Right renal cortex interstitium (tissue), 3 donors: ENCODE data around the gene ABCG5. TPM values are rescaled to one million over a fixed set of nuclear protein-coding genes. Genes with fewer than 3 reads are reported as not detected.

ENCODE experiments used
- DNase-seq, 3 donors: peaks; one replicate each; pipeline ENCODE4 v3.0.0-alpha.2; 2013; ENCODE audit warnings: low read depth in 3 of 3, low spot score in 2 of 3
- polyA plus RNA-seq, 3 donors: library from polyadenylated mRNA; unstranded; fragments of 120-200 nt; gene quantifications; one replicate each; pipeline ENCODE4 v1.2.1, GENCODE V29; 2013; ENCODE audit not compliant: insufficient read length in 3 of 3

ABCG5 gene
- polyA plus RNA-seq, 3 donors, result 0.31 to 0.55 (median 0.50) TPM

- DNase-seq, result no peak
These were observed 6.5 kb upstream of the ABCG5 start for GRCh38 chr2:43845181-43845580.

- no peak for DNase-seq
These were observed 4.2 kb upstream of the ABCG5 start for GRCh38 chr2:43842866-43843226.

- no peak for DNase-seq
These were observed 3.6 kb upstream of the ABCG5 start for GRCh38 chr2:43841949-43842865.

- no peak for DNase-seq
These were observed 2.3 kb upstream of the ABCG5 start for GRCh38 chr2:43840965-43841364.

- no peak for DNase-seq
These were observed 1.3 kb upstream of the ABCG5 start for GRCh38 chr2:43839776-43840564.

- no peak for DNase-seq
These were observed 644 bp downstream of the ABCG5 start for GRCh38 chr2:43837831-43838559.

GRCh38 chr2:43837033-43837432 lies 1.6 kb downstream of the ABCG5 start:
- DNase-seq, result no peak

- no peak for DNase-seq
These were observed 6.2 kb downstream of the ABCG5 start for GRCh38 chr2:43832457-43832856.

- peak in 1 of 3 donors; percentile 7 for DNase-seq
These were observed 6.9 kb downstream of the ABCG5 start for GRCh38 chr2:43831543-43832294.

- no peak for DNase-seq
These were observed 12.1 kb downstream of the ABCG5 start for GRCh38 chr2:43826305-43827250.

- DNase-seq, result no peak
These were observed 12.8 kb downstream of the ABCG5 start for GRCh38 chr2:43825841-43826240.

GRCh38 chr2:43824951-43825493 lies 13.6 kb downstream of the ABCG5 start:
- DNase-seq, result no peak

GRCh38 chr2:43824512-43824911 lies 14.1 kb downstream of the ABCG5 start:
- no peak for DNase-seq

GRCh38 chr2:43823751-43824150 lies 14.9 kb downstream of the ABCG5 start:
- DNase-seq, result no peak

- DNase-seq, result no peak
These were observed 15.8 kb downstream of the ABCG5 start for GRCh38 chr2:43822839-43823238.

- no peak for DNase-seq
These were observed 19.0 kb downstream of the ABCG5 start for GRCh38 chr2:43819491-43820163.

GRCh38 chr2:43818761-43819160 lies 19.9 kb downstream of the ABCG5 start:
- no peak for DNase-seq

- no peak for DNase-seq
These were observed 23.9 kb downstream of the ABCG5 start for GRCh38 chr2:43814711-43815110.
